Esophagus squamous epithelium (tissue), 5 donors: ENCODE data around the gene BCL7B. TPM values are rescaled to one million over a fixed set of nuclear protein-coding genes. Genes with fewer than 3 reads are reported as not detected.
"Not testable (repeated sequence)": the region's sequence is repeated elsewhere in the genome, so short reads cannot be mapped to it uniquely, and the experiment has no call there.

Source experiments
- DNase-seq: peaks from one replicate; lab custom pipeline; 2025; lab: John Stamatoyannopoulos, UW
- H3K27ac ChIP-seq, 4 donors: fragments of 200-600 bp; sonication (generic); one replicate each; pipeline ENCODE4 v1.5.1; 2016 to 2019; ENCODE audit warnings: mild to moderate bottlenecking in 1 of 4
- H3K27me3 ChIP-seq, 4 donors: fragments of 200-600 bp; sonication (generic); 1 replicate in 3 of 4; 2 replicates in 1 of 4; pipeline versions ENCODE4 v1.5.1 to v1.6.0; 2017 to 2021; ENCODE audit warnings: antibody characterized with exemption in 1 of 4
- H3K36me3 ChIP-seq, 3 donors: fragments of 200-600 bp; sonication (generic); one replicate each; pipeline ENCODE4 v1.5.1; 2016 to 2019
- H3K4me1 ChIP-seq, 3 donors: fragments of 200-600 bp; sonication (generic); one replicate each; pipeline ENCODE4 v1.5.1; 2017 to 2019
- H3K4me3 ChIP-seq, 4 donors: fragments of 200-600 bp; sonication (generic); 1 replicate in 3 of 4; 2 replicates in 1 of 4; pipeline ENCODE4 v1.5.1; 2016 to 2019; ENCODE audit warnings: mild to moderate bottlenecking in 2 of 4, moderate library complexity in 1 of 4
- H3K9me3 ChIP-seq, 3 donors: fragments of 200-600 bp; sonication (generic); one replicate each; pipeline ENCODE4 v1.5.1; 2016 to 2019
- CTCF ChIP-seq, 6 experiments: fragments of 450-650 bp in 4 of 6; fragments of 200-600 bp in 2 of 6; sonication (generic) in 2 of 6; IDR thresholded peaks; one replicate each; pipeline ENCODE4 v1.5.1; 2016 to 2019; ENCODE audit warnings: antibody characterized with exemption in 6 of 6, mild to moderate bottlenecking in 4 of 6, moderate library complexity in 4 of 6
- POLR2A ChIP-seq, 4 donors: fragments of 450-650 bp; IDR thresholded peaks; one replicate each; pipeline ENCODE4 v1.6.1; 2017; ENCODE audit warnings: antibody characterized with exemption in 4 of 4, mild to moderate bottlenecking in 4 of 4, moderate library complexity in 3 of 4
- WGBS, 2 donors: methylation state at CpG; one replicate each; pipeline ENCODE4 v1.1.5; 2018; 5-methylcytosine and 5-hydroxymethylcytosine counted together
- intact Hi-C: fragments of 100-400 bp; cut with DNase I; formaldehyde crosslinking; loops from one replicate; pipeline ENCODE4 v1.15.0; 2022
- total RNA-seq, 4 donors: library from RNA; depleted of rRNA; stranded (reverse); fragments of >200 nt; gene quantifications; one replicate each; pipeline ENCODE4 v1.1.0, GENCODE V29; 2016
- donor health status: DM: yes; HTN: yes; CAD: no.

BCL7B gene
- total RNA-seq, 4 donors from 2014 or later: 39.8 to 55.3 (median 43.0) TPM

GRCh38 chr7:73547841-73548240 is 9.6 kb downstream of the BCL7B start:
- Histone ChIP-seq H3K27ac (peak overlapping the region in 1 of 4 donors; percentile 1), H3K27me3 (no peaks in the 10 kb centered on the region), H3K36me3 (peaks cover 6 to 99% (median 25%) of the 10 kb centered on the region in 3 donors), H3K4me1 (peaks cover 0 to 14% (median 3%) of the 10 kb centered on the region in 3 donors), H3K4me3 (no peak overlapping the region), H3K9me3 (no peaks in the 10 kb centered on the region)
- no peak for DNase-seq
- intact Hi-C loops: no loop called here
- TF ChIP-seq POLR2A (IDR thresholded peaks at IDR 0.05): no peak
- TF ChIP-seq CTCF (IDR thresholded peaks at IDR 0.05): no peak
- WGBS, 2 donors: 83 to 86% methylated on average over 9 of the region's 9 CpGs

- intact Hi-C loops: no loop called here
- H3K36me3 ChIP-seq: peaks cover 10 to 99% (median 32%) of the 10 kb centered on the region in 3 donors
- DNase-seq: no peak
- no peak for TF ChIP-seq CTCF (IDR thresholded peaks at IDR 0.05)
- no peak for TF ChIP-seq POLR2A (IDR thresholded peaks at IDR 0.05)
- peaks cover 0 to 14% (median 3%) of the 10 kb centered on the region in 3 donors for H3K4me1 ChIP-seq
- H3K9me3 ChIP-seq: no peaks in the 10 kb centered on the region
- H3K27me3 ChIP-seq: no peaks in the 10 kb centered on the region
- no peak overlapping the region for H3K4me3 ChIP-seq
- WGBS, 2 donors: 96 to 97% methylated on average over 2 of the region's 2 CpGs
- H3K27ac ChIP-seq: no peak overlapping the region
Measured at GRCh38 chr7:73544678-73545077, 12.8 kb downstream of the BCL7B start.

GRCh38 chr7:73541722-73542121 is 15.8 kb downstream of the BCL7B start:
- DNase-seq: no peak
- WGBS, 2 donors: 90 to 92% methylated on average over 4 to 9 of the region's 10 CpGs
- Histone ChIP-seq H3K36me3 (peaks cover 24 to 99% (median 56%) of the 10 kb centered on the region in 3 donors), H3K27me3 (no peaks in the 10 kb centered on the region), H3K4me1 (no peaks in the 10 kb centered on the region), H3K27ac (no peak overlapping the region), H3K4me3 (no peak overlapping the region), H3K9me3 (no peaks in the 10 kb centered on the region)
- intact Hi-C loops: no loop called here
- TF ChIP-seq POLR2A (IDR thresholded peaks at IDR 0.05): no peak

DNA sequence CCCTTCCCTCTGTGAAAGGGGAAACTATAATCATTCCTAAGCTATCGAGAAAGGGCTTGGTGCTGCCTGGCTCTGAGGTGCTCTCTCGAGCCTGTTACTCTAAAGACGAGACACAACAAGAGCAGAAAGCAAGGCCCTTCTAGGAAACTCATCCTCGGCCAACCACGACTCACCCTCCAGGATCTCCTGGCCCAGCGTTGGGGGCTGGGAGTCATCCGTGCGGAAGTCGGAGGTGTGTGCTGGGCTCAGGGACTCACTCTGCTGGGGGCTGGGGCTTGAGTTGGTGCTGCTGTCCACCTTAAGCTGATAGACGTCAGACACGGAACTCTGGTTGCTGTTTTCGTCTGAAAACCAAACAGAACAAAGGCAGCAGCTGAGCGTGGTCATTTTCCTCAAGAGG is 17.8 kb downstream of the BCL7B start:
- peaks cover 32 to 100% (median 68%) of the 10 kb centered on the region in 3 donors for H3K36me3 ChIP-seq
- H3K27ac ChIP-seq: no peak overlapping the region
- no peak for DNase-seq
- no peaks in the 10 kb centered on the region for H3K27me3 ChIP-seq
- 81 to 93% methylated on average over 4 of the region's 13 CpGs for WGBS, 2 donors
- intact Hi-C loops: no loop called here
- TF ChIP-seq CTCF (IDR thresholded peaks at IDR 0.05): no peak
- TF ChIP-seq POLR2A (IDR thresholded peaks at IDR 0.05): no peak
- H3K9me3 ChIP-seq: no peaks in the 10 kb centered on the region
- H3K4me1 ChIP-seq: no peaks in the 10 kb centered on the region
- H3K4me3 ChIP-seq: no peak overlapping the region

GRCh38 chr7:73538510-73538909 is 19.0 kb downstream of the BCL7B start:
- H3K4me3 ChIP-seq, H3K4me1 ChIP-seq, intact Hi-C loops, H3K9me3 ChIP-seq, H3K27me3 ChIP-seq, DNase-seq, H3K27ac ChIP-seq: not testable (repeated sequence)
- H3K36me3 ChIP-seq: peaks cover 32 to 99% (median 68%) of the 10 kb centered on the region in 3 donors
- WGBS, 2 donors: 79 to 93% methylated on average over 2 of the region's 2 CpGs

GRCh38 chr7:73537051-73537450 is 20.4 kb downstream of the BCL7B start:
- intact Hi-C loops: no loop called here
- Histone ChIP-seq H3K27me3 (no peaks in the 10 kb centered on the region), H3K27ac (no peak overlapping the region), H3K4me1 (no peaks in the 10 kb centered on the region), H3K4me3 (no peak overlapping the region), H3K9me3 (no peaks in the 10 kb centered on the region), H3K36me3 (peaks cover 27 to 84% (median 56%) of the 10 kb centered on the region in 3 donors)
- 93% methylated on average over 12 of the region's 16 CpGs; no CpG with 5 or more reads in 1 of the 2 donors for WGBS, 2 donors
- TF ChIP-seq POLR2A (IDR thresholded peaks at IDR 0.05): no peak
- no peak for TF ChIP-seq CTCF (IDR thresholded peaks at IDR 0.05)
- DNase-seq: no peak
